ENCODE results near the gene RLN1.

- TF ChIP-seq CTCF (IDR thresholded peaks at IDR 0.05) (no peak), POLR2AphosphoS5 (IDR thresholded peaks at IDR 0.05) (no peak), POLR2A (IDR thresholded peaks at IDR 0.05) (no peak), EP300 (IDR thresholded peaks at IDR 0.05) (no peak)
These were observed 17.9 kb upstream of the RLN1 start for GRCh38 chr9:5357431-5358105.
